Dedifferentiated amniotic fluid mesenchymal stem cell (primary cell): ENCODE data around the gene NTM.
"Not testable (repeated sequence)": the region's sequence is repeated elsewhere in the genome, so short reads cannot be mapped to it uniquely, and the experiment has no call there.

Experiments
- DNase-seq: peaks from one replicate; pipeline ENCODE4 v3.0.0-alpha.2; 2016; ENCODE audit errors: extremely low spot score

Gene NTM

DNA sequence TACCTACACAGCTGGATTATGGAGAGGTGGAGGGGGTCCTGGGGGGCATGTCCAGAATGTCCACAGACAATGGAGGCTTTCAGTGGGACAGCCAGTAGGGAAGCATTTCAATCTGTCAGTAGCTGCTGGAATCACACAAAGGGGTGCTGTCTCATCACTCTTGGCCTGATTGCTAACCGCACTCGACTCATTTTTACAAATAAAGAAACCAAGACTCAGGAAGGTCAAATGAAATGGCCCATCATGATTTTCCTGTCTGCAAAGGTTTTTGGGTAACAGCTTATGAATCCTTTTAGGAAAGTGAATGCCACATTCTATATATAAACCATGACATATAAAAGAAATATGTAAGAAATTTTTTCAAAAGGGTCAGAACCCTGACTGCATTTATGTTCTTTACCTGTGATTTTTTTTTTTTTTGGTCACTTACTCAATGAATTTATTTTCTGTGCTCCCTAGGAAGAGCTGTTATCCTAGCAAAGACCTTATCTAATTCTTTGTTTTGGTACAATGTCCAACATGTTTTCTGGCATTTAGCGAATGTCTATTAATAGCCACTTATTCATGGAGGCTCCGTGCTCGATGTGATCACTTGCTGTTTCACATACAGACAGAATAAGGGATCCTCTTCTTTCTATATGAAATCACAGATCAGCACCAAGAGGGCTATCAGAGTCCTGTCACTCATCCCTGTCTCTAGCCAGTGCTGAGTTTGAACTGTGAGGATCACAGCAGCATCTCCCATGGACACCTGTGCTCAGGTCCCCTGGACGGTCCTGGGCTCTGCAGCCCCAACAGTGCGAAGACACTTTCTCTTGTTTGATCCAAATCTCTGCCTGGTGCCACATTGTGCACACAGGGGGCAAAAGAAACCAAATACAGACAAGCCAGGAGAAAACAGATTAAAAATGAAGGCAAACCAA, 979.7 kb downstream of the NTM start:
- DNase-seq, result no peak

DNA sequence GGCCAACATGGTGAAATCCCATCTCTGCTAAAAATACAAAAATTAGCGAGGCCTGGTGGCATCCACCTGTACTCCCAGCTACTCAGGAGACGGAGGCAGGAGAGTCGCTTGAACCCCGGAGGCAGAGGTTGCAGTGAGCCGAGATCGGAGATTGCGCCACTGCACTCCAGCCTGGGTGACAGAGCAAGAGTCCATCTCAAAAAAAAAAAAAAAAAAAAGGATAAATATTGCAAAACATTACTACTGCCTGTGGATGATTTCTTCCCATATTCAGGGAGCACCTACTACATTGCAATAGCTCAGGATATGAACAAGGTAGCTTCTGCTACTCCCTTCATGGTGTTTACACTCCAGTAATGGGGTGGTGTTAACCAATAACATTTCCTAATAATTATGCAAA, 980.6 kb downstream of the NTM start:
- no peak for DNase-seq

DNA sequence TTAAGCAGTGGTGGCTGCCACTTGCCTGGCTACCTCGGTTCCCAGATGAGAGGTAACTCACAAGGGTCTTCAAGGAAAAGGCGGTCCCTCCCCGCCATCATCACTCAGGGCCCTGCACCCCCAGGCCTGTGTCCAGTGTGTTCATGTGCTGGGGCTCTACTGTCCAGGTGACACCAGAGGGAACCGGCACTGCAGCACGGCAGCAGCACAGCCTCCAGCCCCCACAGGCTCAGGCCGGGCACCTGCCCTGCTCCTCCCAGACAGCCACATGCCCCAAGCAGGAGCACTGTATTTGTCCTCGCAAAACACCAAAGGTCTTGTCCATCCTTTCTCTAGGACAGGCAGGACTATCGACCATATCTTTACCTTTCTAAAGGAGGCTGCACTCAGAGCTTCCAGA, 982.1 kb downstream of the NTM start:
- no peak for DNase-seq

DNA sequence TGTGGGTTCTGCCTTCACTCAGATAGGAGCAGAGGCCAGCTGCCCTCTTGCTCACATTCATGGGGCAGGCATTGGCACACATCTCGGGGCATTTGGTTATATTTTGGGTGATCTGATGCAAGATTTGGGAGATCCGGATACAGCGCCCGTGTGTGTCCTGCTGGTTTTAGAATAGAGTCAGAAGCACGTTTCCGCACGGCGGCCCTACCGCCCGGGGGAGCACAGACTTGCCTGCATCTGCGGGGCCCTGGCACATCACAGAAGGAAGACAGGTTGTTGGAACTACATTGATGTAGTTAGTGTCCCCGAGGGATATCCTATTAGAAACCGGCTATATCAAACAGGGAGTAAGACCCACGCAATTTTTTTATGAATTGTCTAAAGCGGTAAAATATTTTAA, 982.8 kb downstream of the NTM start:
- no peak for DNase-seq

DNA sequence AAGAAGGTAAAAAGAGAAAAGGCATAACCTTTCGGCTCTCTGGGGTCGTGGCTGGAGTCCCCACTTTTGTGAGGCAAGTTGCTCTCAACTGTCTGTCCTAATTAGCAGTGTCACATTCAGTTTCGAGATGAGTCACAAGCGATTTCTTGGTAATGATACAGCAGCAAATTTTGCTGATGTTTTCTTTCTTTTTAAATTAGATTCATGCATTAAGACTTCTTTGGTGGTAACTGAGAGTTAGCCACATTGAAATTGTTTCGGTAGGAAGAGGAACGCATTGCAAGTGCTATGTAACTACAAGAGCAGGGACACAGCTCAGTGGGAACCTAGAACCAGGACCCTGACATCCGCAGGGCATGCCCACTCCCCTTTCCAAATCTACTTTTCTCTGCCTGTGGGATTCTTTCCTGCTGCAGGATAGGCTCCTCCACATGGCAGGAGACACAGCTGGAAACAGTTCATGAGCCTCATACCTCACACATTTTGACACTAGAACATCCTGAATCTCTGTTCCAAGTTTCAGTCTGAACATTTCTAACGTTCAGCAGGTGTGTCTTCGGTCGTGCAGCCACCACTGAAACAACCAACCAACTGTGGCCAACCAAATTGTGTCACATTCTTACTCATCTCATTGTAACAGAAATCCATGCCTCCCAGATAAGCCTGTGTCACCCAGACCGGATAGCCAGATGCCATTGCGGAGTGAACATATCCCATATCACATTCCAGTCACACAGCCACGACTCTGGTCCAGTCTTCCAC, 987.6 kb downstream of the NTM start:
- no peak for DNase-seq

DNA sequence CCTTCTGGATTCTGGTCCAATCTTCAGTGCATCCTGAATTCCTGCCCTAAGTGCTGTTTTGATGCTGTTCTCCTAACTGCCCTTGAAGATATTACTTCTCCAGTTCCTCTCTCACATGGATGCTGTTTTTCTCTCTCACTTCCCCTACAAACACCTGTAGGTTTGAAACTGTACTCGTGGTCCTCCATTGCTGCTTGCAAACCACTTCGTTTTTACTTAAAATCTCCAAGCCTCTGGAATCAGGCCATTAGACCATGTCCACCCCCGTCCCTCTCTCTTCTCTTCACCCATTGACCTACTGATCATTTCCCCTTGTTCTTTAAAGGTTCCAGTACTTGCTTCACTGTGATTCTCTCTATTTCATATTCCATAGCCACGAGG, 988.1 kb downstream of the NTM start:
- no peak for DNase-seq

DNA sequence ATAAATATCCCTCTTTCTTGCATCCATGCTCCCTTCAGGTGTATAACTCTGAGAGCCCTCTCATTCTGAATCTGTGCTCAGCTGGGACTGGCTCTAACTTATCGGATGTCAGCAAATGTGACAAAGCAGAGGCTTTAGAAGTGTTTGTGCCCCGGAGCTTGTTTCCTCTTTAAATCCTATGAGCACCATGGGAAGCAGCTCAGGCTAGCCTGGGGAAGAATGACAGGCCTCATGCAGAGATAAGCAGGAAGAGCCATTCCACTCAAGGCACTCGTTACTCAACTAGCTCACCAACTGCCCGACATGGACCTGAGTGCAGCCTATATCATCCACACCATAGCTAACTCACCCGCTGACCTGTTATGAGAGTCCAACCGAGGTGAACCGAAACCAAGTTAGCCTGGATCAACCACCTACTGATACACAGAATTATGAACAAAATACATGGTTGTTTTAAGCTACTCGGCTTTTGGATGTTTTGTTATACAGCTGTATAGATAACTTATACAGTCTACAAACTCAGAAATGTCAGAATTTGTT, 990.7 kb downstream of the NTM start:
- DNase-seq, result no peak

DNA sequence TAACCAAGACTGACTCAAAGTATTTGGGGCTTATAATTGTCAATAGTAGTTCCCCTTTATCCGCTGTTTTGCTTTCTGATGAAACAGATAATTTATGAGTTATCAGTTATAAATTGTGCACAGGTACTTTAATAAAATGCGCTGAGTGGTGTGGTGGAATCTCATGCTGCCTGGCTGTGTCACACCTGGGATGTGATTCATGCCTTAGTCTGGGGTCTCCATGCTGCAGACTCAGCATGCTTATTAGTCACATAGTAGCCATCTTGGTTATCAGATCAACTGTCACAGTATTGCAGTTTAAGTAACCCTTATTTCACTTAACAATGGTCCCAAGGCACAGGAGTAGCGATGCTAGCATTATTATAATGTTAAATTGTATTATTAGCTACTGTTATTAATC, 995.2 kb downstream of the NTM start:
- no peak for DNase-seq

GRCh38 chr11:132367293-132367692, 996.9 kb downstream of the NTM start:
- no peak for DNase-seq

DNA sequence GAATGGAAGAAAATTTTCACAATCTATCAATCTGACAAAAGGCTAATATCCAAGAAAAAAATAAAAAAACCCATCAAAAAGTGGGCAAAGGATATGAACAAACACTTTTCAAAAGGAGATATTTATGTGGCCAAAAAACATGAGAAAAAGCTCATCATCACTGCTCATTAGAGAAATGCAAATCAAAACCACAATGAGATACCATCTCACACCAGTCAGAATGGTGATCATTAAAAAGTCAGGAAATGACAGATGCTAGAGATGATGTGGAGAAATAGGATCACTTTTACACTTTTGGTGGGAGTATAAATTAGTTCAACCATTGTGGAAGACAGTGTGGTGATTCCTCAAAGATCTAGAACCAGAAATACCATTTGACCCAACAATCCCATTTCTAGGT, 999.7 kb downstream of the NTM start:
- not testable (repeated sequence) for DNase-seq

GRCh38 chr11:132373405-132374143, 1003.2 kb downstream of the NTM start:
- DNase-seq, result no peak

GRCh38 chr11:132379540-132379939, 1009.1 kb downstream of the NTM start:
- DNase-seq, result no peak
